HG03565 (cell line): Measurements from ENCODE around the gene TNRC6A.
"Not testable (repeated sequence)": the region's sequence is repeated elsewhere in the genome, so short reads cannot be mapped to it uniquely, and the experiment has no call there.

ENCODE experiments used
- ATAC-seq: cut with Tn5 transposase; IDR thresholded peaks from one replicate; pipeline ENCODE4 v1.9.1; 2021; ENCODE audit warnings: mild to moderate bottlenecking, moderate library complexity; ENCODE audit not compliant: unreplicated experiment

TNRC6A gene

GRCh38 chr16:24844101-24845030 is 114.9 kb downstream of the TNRC6A start:
- no peak for ATAC-seq

GRCh38 chr16:24845031-24845365 is 115.5 kb downstream of the TNRC6A start:
- not testable (repeated sequence) for ATAC-seq

GRCh38 chr16:24845726-24846547 is 116.5 kb downstream of the TNRC6A start, which contains the start of gene SLC5A11:
Gene SLC5A11, plus strand, starts transcription at chr16:24845963. Its CDS starts 12,681 bp downstream, at chr16:24858644.
- ATAC-seq, result no peak

GRCh38 chr16:24846548-24847357 is 117.3 kb downstream of the TNRC6A start:
- no peak for ATAC-seq

- no peak for ATAC-seq
These were observed 117.9 kb downstream of the TNRC6A start for GRCh38 chr16:24847358-24847664.

DNA sequence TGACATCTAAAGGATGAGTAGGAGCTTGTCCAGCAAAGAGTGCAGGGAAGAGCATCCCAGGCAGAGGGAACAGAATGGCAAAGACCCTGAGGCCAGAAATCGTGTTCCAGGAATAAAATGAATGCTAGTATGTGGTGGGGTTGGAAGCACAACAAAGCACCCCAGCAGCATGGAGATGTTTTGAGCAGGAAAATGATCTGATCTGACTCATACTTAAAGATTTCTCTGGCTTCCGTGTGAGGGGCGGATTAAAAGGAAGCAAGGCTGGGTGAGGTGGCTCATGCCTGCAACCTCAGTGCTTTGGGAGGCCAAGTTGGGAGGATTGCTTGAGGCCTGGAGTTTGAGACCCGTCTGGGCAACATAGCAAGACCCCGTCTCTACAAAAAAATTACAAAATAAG is 118.6 kb downstream of the TNRC6A start:
- ATAC-seq, result no peak

- no peak for ATAC-seq
These were observed 120.2 kb downstream of the TNRC6A start for GRCh38 chr16:24849641-24850040.

DNA sequence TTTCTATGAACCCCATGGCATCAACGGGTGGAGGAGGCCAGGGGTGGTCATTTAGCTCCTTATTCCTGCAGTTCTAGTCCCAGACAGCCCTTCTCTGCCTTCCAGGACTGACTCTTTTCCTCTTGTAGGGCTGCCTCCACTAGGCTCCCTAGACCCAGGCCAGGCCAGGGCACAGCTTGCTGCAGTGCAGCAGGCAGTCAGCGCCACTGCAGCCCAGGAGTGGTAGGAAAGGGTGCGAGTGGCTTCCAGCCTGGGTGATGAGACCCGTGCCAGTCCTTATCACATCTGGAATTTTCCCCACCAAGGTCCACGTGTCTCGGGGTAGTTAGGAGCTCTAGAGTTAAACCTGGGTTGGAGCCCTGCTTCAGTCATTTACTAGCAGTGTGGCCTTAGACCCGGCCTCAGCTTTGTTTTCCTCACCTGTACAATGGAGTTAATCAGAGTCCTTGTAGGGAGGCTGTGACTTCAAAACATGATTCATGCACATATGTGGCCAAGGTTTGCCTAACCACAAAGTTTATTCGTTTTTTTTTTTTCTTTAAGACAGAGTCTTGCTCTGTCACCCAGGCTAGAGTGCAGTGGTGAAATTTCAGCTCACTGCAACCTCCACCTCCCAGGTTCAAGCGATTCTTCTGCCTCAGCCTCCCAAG is 121.0 kb downstream of the TNRC6A start:
- ATAC-seq, result no peak

- ATAC-seq, result no peak
These were observed 122.2 kb downstream of the TNRC6A start for GRCh38 chr16:24851700-24852099.

DNA sequence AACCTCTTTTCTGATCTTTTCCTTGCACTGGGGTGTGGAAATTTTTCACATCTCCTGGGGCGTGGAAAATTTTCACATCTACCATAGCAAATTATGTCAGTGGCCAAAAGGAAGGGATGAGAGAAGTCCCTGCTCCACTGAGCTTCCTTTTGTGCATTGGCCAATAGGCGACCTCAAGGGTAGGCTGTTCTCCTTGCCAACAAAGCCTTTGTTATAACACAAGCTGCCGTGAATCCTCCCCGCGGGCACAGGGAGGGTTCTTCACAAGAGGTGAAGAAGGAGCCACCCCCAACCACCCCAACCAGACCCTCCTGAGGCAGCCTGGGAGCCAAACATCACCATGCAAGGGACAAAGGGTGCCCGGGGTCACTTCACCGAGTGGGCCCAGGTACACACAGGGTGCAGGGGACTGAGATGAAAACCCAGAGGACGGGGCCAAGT is 122.8 kb downstream of the TNRC6A start:
- ATAC-seq, result no peak

DNA sequence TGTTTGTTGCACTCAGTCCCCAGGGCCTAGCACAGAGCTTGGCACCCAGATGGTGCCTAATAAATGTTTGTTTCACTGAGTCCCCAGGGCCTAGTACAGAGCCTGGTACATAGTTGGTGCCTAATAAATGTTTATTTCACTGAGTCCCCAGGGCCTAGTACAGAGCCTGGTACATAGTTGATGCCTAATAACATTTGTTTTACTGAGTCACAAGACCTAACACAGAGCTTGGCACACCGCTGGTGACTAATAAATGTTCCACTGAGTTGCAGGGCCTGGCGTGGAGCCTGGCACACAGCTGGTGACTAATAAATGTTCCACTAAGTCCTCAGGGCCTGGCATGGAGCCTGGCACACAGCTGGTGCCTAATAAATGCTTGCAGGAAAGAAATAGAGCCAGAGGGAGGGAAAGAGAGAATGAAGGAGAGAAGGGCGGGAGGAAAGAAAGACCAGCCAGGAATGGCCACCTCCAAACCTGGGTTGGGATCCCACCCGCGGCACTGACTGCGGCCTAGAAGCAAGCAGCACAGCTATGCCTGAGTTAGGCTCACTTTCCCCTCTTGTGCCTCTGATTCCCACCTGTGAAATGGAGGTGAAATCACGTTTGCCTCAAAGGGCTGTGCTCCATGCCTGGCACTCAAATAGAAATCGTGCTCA is 123.8 kb downstream of the TNRC6A start:
- ATAC-seq, result no peak

DNA sequence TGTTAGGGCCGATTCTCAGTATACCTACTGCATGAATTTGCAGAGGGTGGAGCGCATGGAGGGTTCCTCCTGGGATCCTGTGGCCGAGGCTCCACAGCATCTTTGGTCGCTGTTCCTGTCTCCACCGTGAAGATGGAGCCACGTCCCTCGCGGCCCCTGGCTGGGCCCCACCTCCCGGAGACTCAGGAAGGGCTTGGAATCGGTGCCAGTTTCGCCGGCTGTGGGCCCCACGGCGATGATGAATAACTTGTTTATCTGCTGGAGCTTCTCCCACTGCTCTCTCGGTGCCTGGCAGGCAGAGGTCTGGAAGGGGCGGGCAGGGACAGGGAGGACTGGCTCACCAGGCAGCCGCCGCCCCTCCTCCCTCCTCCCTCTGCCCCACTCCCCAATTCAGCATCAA is 124.4 kb downstream of the TNRC6A start:
- no peak for ATAC-seq

GRCh38 chr16:24854607-24855171 is 125.2 kb downstream of the TNRC6A start:
- ATAC-seq, result no peak

DNA sequence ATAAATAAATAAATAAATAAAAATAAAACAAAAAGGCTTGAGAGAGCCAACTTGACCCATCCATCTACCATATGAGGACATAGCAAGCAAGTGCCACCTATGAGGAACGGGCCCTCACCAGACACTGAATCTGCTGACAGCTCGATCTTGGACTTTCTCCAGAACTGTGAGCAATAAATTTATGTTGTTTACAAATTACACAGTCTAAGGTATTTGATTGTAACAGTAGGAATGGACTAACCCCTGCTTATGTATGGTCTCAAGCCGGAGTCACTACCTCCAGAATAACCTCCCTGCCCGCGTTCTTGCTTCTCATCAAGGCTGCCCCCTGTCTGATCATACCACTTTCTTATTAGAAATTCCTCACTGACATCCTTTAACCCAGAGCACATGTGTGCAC is 126.2 kb downstream of the TNRC6A start:
- ATAC-seq, result no peak

DNA sequence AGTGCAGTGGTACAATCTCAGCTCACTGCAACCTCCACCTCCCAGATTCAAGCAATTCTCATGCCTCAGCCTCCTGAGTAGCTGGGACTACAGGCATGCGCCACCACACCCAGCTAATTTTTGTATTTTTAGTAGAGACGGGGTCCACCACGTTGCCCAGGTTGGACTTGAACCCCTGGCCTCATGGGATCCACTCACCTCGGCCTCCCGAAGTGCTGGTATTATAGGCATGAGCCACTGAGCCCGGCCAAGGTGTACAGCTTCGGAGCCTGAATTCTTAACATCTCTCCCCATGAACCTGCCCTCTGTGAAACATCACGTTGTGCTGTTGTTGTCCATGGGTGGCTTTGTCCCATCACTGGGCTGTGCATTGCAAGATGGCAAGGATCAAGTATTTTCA is 127.4 kb downstream of the TNRC6A start:
- ATAC-seq, result not testable (repeated sequence)

GRCh38 chr16:24858219-24859041 is 129.0 kb downstream of the TNRC6A start:
- ATAC-seq, result no peak

GRCh38 chr16:24861461-24861860 is 132.0 kb downstream of the TNRC6A start:
- ATAC-seq, result no peak

GRCh38 chr16:24863582-24864437 is 134.4 kb downstream of the TNRC6A start:
- no peak for ATAC-seq
